Lung (tissue), 12 donors: Measurements from ENCODE around the gene SYAP1. TPM values are rescaled to one million over a fixed set of nuclear protein-coding genes. Genes with fewer than 3 reads are reported as not detected.

Source experiments
- ATAC-seq: fragments of 200-7000 bp; cut with Tn5 transposase; one replicate; pipeline ENCODE4 v1.9.1; 2020; ENCODE audit warnings: moderate number of reproducible peaks; ENCODE audit not compliant: insufficient read depth, low FRiP score
- DNase-seq, 3 donors: peaks; one replicate each; pipeline ENCODE4 v3.0.0-alpha.2; 2013 to 2017
- H3K27ac ChIP-seq, 2 donors: one replicate each; pipeline ENCODE4 v1.5.1; 2013; ENCODE audit warnings: mild to moderate bottlenecking in 2 of 2, moderate library complexity in 2 of 2, control low read depth in 1 of 2, inconsistent platforms in 1 of 2, low read depth in 1 of 2, low read length in 1 of 2
- H3K27me3 ChIP-seq, 3 donors: one replicate each; pipeline ENCODE4 v1.5.1; 2013; ENCODE audit warnings: low read length in 2 of 3; ENCODE audit not compliant: control insufficient read depth in 3 of 3, insufficient read depth in 3 of 3
- H3K36me3 ChIP-seq, 4 donors: one replicate each; pipeline ENCODE4 v1.5.1; 2013; ENCODE audit warnings: low read length in 4 of 4, mild to moderate bottlenecking in 1 of 4, moderate library complexity in 1 of 4; ENCODE audit not compliant: control insufficient read depth in 4 of 4, insufficient read depth in 4 of 4
- H3K4me1 ChIP-seq, 5 donors: one replicate each; pipeline ENCODE4 v1.5.1; 2013; ENCODE audit warnings: low read length in 5 of 5, mild to moderate bottlenecking in 2 of 5, moderate library complexity in 1 of 5; ENCODE audit not compliant: control insufficient read depth in 5 of 5, insufficient read depth in 5 of 5
- H3K4me3 ChIP-seq: one replicate; pipeline ENCODE4 v1.5.1; 2013; ENCODE audit warnings: mild to moderate bottlenecking, control low read depth, moderate library complexity
- H3K9ac ChIP-seq, 2 donors: one replicate each; pipeline ENCODE4 v1.5.1; 2013; ENCODE audit warnings: low read length in 2 of 2, control low read depth in 1 of 2; ENCODE audit not compliant: insufficient read depth in 1 of 2
- H3K9me3 ChIP-seq, 4 donors: one replicate each; pipeline ENCODE4 v1.5.1; 2013; ENCODE audit warnings: low read length in 3 of 4, mild to moderate bottlenecking in 1 of 4, moderate library complexity in 1 of 4; ENCODE audit not compliant: control insufficient read depth in 4 of 4, insufficient read depth in 3 of 4
- CTCF ChIP-seq: IDR thresholded peaks from 2 replicates; pipeline ENCODE4 v1.5.1; 2012; ENCODE audit warnings: mild to moderate bottlenecking; ENCODE audit errors: control extremely low read depth, extremely low read depth
- WGBS, 2 donors: extraction: QIAGEN DNeasy Blood & Tissue Kit; methylation state at CpG; one replicate each; pipeline ENCODE4 v1.1.7; 2013; 5-methylcytosine and 5-hydroxymethylcytosine counted together
- polyA plus RNA-seq, 2 donors: library from polyadenylated mRNA; stranded (reverse); fragments of 200-250 nt; gene quantifications; one replicate each; pipeline ENCODE4 v1.2.1, GENCODE V29; 2013
- total RNA-seq, 2 donors: library from RNA; depleted of rRNA in 1 of 2; stranded (reverse); fragments of >200 nt in 1 of 2; gene quantifications; one replicate each; pipeline ENCODE4 v1.2.1, GENCODE V29; 2014 to 2021
- donor health status: control.
- donor health status: control.
- donor health status: Bipolar disorder and iron deficiency.
- donor health status: healthy.
- donor health status: DM: yes; HTN: yes; CAD: no.

The SYAP1 gene
- total and polyA plus RNA-seq, 4 donors, result 10.2 to 32.0 (median 23.2) TPM

GRCh38 chrX:16785247-16786138, 66.1 kb downstream of the SYAP1 start:
- Histone ChIP-seq H3K36me3 (no peaks in the 10 kb centered on the region), H3K4me3 (peak overlapping the region; percentile 47), H3K27me3 (peaks cover 0 to 11% (median 4%) of the 10 kb centered on the region in 3 donors), H3K27ac (no peak overlapping the region), H3K4me1 (peaks cover 0 to 7% (median 0%) of the 10 kb centered on the region in 5 donors), H3K9ac (peak overlapping the region in 1 of 2 donors; percentile 84), H3K9me3 (no peaks in the 10 kb centered on the region)
- DNase-seq (peak in 1 of 3 donors; percentile 16), ATAC-seq (no peak)
- WGBS, 2 donors, result 13 to 16% methylated on average over 36 to 39 of the region's 39 CpGs
- TF ChIP-seq CTCF, result no peak

DNA sequence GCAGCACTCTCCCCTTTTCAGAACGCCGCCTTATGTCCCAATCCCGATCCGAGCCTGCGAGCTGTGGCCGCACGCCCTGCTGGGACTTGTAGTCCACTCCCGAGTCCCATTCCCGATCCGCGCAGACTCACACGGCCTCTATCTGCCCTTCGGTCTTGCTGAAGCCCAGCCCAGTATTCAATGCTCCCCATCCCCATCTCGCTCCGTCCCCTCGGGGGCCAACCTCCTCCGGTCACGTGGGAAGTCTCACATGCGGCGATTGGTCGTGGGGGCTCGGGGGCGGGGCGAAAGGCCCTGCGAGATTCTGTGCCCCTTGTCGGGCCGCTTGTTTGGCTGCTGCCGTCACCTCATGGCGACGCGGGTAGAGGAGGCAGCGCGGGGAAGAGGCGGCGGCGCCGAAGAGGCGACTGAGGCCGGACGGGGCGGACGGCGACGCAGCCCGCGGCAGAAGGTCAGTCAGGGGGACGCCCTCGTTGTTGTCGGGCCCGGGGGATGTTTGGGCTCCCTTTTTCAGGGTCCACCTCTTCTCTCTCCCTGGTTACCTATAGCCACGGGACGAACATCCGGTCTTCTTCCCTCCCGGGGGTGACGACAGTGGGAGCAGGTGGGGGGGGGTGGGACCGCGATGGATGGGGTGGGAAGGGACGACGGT, 66.9 kb downstream of the SYAP1 start, which contains the start of gene TXLNG:
TSS of gene TXLNG (plus strand) at position 328 of the 652 bp plus-strand sequence. CDS start at position 350, 22 bp downstream.
- Histone ChIP-seq H3K4me1 (peaks cover 0 to 7% (median 0%) of the 10 kb centered on the region in 5 donors), H3K27me3 (peaks cover 0 to 10% (median 4%) of the 10 kb centered on the region in 3 donors), H3K27ac (peak within 1 kb of the TSS; percentile 93 to 95), H3K9ac (peak within 1 kb of the TSS in 1 of 2 donors; percentile 84), H3K9me3 (no peaks in the 10 kb centered on the region), H3K36me3 (peaks cover 0 to 2% (median 0%) of the 10 kb centered on the region in 4 donors), H3K4me3 (peak within 1 kb of the TSS; percentile 73)
- peak; percentile 98 to 100 (median 99) for DNase-seq
- TF ChIP-seq CTCF, result no peak
- WGBS, 2 donors, result 1% methylated on average over 13 to 59 of the region's 59 CpGs
- peak; percentile 97 for ATAC-seq

DNA sequence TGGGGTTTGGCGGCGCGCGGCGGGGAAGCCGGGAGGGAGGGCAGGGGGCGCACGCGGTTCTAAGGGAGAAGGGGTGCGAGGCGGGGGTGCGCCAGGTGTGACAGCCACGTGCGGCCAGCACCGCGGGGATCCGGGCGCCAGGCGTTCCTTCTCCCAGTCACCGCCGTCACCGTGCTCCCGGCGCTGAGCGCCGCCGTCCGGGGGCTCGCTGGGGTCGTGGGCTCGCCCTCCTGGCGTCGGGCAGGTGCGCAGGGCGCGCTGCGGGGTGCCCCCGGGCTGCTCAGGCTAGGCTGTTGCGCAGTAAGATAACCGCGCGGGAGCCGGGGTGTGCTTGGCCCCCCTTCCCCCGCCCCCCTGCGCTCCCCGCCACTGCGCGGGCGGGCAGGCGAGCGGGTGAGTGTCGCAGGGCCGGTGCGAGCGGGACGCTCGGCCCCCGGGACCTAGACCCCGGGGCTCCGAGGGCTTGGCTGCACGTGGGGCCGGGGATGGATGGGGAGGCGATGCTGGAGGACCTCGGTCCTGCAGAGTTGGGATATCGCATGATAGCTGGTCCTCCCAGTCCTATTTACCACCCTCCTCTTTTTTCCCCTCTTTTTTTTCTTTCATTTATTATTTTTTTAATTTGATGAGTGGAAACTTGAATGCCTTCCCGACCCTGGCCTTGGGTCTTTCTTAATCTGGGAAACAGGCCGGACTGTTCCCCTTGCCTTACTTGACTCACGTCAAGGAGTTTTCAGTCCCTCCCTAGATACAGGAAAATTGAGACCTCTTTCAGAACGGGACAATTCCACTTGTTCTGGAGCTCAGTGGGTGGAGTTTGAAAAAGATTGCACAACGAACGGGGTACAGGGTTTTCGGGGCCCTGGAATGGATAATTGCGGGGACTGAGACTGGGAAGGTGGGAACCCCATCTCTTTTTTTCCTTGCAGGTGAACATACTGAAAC, 67.7 kb downstream of the SYAP1 start:
- TF ChIP-seq CTCF, result no peak
- peak; percentile 28 for ATAC-seq
- Histone ChIP-seq H3K4me1 (peaks cover 0 to 7% (median 0%) of the 10 kb centered on the region in 5 donors), H3K27ac (peak overlapping the region; percentile 65 to 95), H3K27me3 (peaks cover 0 to 10% (median 4%) of the 10 kb centered on the region in 3 donors), H3K9ac (peak overlapping the region in 1 of 2 donors; percentile 42), H3K36me3 (peaks cover 0 to 2% (median 0%) of the 10 kb centered on the region in 4 donors), H3K9me3 (no peaks in the 10 kb centered on the region), H3K4me3 (peak overlapping the region; percentile 73)
- WGBS, 2 donors, result 4 to 7% methylated on average over 15 to 72 of the region's 73 CpGs
- DNase-seq, result peak in 2 of 3 donors; percentile 4 to 16
